ENCODE results near the gene GART.

The GART gene

GRCh38 chr21:33554236-33554981, 12.5 kb upstream of the GART start:
- DNase-seq (ENCODE audit: low spot score), result no peak
- no peak for FAIRE-seq

- DNase-seq (ENCODE audit: low spot score) (no peak), FAIRE-seq (no peak)
Observed at GRCh38 chr21:33552999-33553598, 11.2 kb upstream of the GART start.

- DNase-seq (ENCODE audit: low spot score), result no peak
- FAIRE-seq, result no peak
Observed at GRCh38 chr21:33552093-33552998, 10.4 kb upstream of the GART start.

- no peak for FAIRE-seq
- no peak for DNase-seq (ENCODE audit: low spot score)
Observed at GRCh38 chr21:33551664-33552063, 9.7 kb upstream of the GART start.

GRCh38 chr21:33550772-33551660, 9.1 kb upstream of the GART start:
- DNase-seq (ENCODE audit: low spot score), result no peak
- no peak for FAIRE-seq

GRCh38 chr21:33549848-33550771, 8.2 kb upstream of the GART start:
- DNase-seq (ENCODE audit: low spot score), result no peak
- FAIRE-seq, result no peak

- FAIRE-seq (no peak), DNase-seq (ENCODE audit: low spot score) (no peak)
Observed at GRCh38 chr21:33546086-33546485, 4.2 kb upstream of the GART start.

GRCh38 chr21:33544451-33545195, 2.7 kb upstream of the GART start:
- no peak for FAIRE-seq
- DNase-seq (ENCODE audit: low spot score), result no peak

GRCh38 chr21:33543505-33544129, 1.7 kb upstream of the GART start:
- FAIRE-seq (no peak), DNase-seq (ENCODE audit: low spot score) (no peak)

GRCh38 chr21:33542640-33543504, 955 bp upstream of the GART start, which contains the start of gene SON:
Gene SON, plus strand, starts transcription at chr21:33543038. Its CDS starts 55 bp downstream, at chr21:33543093.
- peak; percentile 96 for DNase-seq (ENCODE audit: low spot score)
- no peak for FAIRE-seq

GRCh38 chr21:33541105-33541711, 709 bp downstream of the GART start:
- FAIRE-seq, result no peak
- peak; percentile 4 for DNase-seq (ENCODE audit: low spot score)

- DNase-seq (ENCODE audit: low spot score) (no peak), FAIRE-seq (no peak)
Observed at GRCh38 chr21:33540711-33541104, 1.2 kb downstream of the GART start.

- DNase-seq (ENCODE audit: low spot score) (no peak), FAIRE-seq (no peak)
Observed at GRCh38 chr21:33539616-33540015, 2.3 kb downstream of the GART start.

- FAIRE-seq (no peak), DNase-seq (ENCODE audit: low spot score) (no peak)
Observed at GRCh38 chr21:33537212-33537611, 4.7 kb downstream of the GART start.

GRCh38 chr21:33531007-33531406, 10.9 kb downstream of the GART start:
- no peak for FAIRE-seq

GRCh38 chr21:33522953-33523349, 19.0 kb downstream of the GART start:
- no peak for FAIRE-seq
- no peak for DNase-seq (ENCODE audit: low spot score)

More at GRCh38 chr21:33531007-33531406, 10.9 kb downstream of the GART start:
- DNase-seq (ENCODE audit: low spot score), result no peak

GRCh38 chr21:33522297-33522952, 19.5 kb downstream of the GART start:
- no peak for DNase-seq (ENCODE audit: low spot score)
- FAIRE-seq, result no peak

All from urothelium cell line (cell line).